Upper lobe of left lung (tissue), 6 donors: Measurements from ENCODE around the gene PPA1. TPM values are rescaled to one million over a fixed set of nuclear protein-coding genes. Genes with fewer than 3 reads are reported as not detected.
"Not testable (repeated sequence)": the region's sequence is repeated elsewhere in the genome, so short reads cannot be mapped to it uniquely, and the experiment has no call there.

Source experiments
- ATAC-seq, 2 donors: fragments of 200-7000 bp; cut with Tn5 transposase; one replicate each; pipeline ENCODE4 v1.9.1; 2022; ENCODE audit warnings: mild to moderate bottlenecking in 2 of 2, moderate library complexity in 2 of 2; ENCODE audit not compliant: low FRiP score in 2 of 2
- DNase-seq, 2 donors: peaks; one replicate each; pipeline ENCODE4 v3.0.0-alpha.2; 2019 to 2020
- H3K27ac ChIP-seq, 4 donors: fragments of 200-600 bp; sonication (generic); one replicate each; pipeline ENCODE4 v1.5.1; 2016 to 2019
- H3K27me3 ChIP-seq, 4 donors: fragments of 200-600 bp; sonication (generic); one replicate each; pipeline ENCODE4 v1.5.1; 2017 to 2019
- H3K36me3 ChIP-seq, 4 donors: fragments of 200-600 bp; sonication (generic); one replicate each; pipeline ENCODE4 v1.5.1; 2016 to 2019
- H3K4me1 ChIP-seq, 4 donors: fragments of 200-600 bp; sonication (generic); one replicate each; pipeline ENCODE4 v1.5.1; 2018 to 2019
- H3K4me3 ChIP-seq, 4 donors: fragments of 200-600 bp; sonication (generic); one replicate each; pipeline ENCODE4 v1.5.1; 2017 to 2019; ENCODE audit warnings: mild to moderate bottlenecking in 2 of 4, moderate library complexity in 1 of 4
- H3K9me3 ChIP-seq, 4 donors: fragments of 200-600 bp; sonication (generic); one replicate each; pipeline ENCODE4 v1.5.1; 2018 to 2019
- EP300 ChIP-seq, 4 donors: sonication (generic); formaldehyde crosslinking; IDR thresholded peaks; one replicate each; pipeline ENCODE4 v1.5.1; 2017; ENCODE audit warnings: antibody characterized with exemption in 4 of 4, control low read depth in 2 of 4
- POLR2A ChIP-seq, 4 donors: fragments of 450-650 bp; IDR thresholded peaks; one replicate each; pipeline ENCODE4 v1.5.1; 2016 to 2017; ENCODE audit warnings: antibody characterized with exemption in 4 of 4, mild to moderate bottlenecking in 2 of 4
- POLR2AphosphoS5 ChIP-seq, 2 donors: sonication (generic); formaldehyde crosslinking; IDR thresholded peaks; one replicate each; pipeline ENCODE4 v1.5.1; 2017; ENCODE audit warnings: antibody characterized with exemption in 2 of 2
- WGBS, 2 donors: methylation state at CpG; one replicate each; pipeline ENCODE4 v1.1.5; 2017 to 2018; 5-methylcytosine and 5-hydroxymethylcytosine counted together
- total RNA-seq, 6 donors: library from RNA; depleted of rRNA in 4 of 6; stranded (reverse); fragments of >200 nt in 4 of 6; gene quantifications; one replicate each; pipeline versions ENCODE4 v1.1.0 to v1.2.1, GENCODE V29; 2016 to 2021
- TF ChIP-seq, protein P1 (sequence below), 6 experiments: fragments of 450-650 bp in 4 of 6; fragments of 200-600 bp in 2 of 6; sonication (generic) in 2 of 6; IDR thresholded peaks; one replicate each; pipeline ENCODE4 v1.5.1; 2016 to 2019; ENCODE audit warnings: antibody characterized with exemption in 6 of 6
- donor health status: DM: no; HTN: no; CAD: no; lungs with moderate emphysema.
- donor health status: DM: no; HTN: yes; CAD: no; lungs with severe emphysema.

Gene PPA1
- total RNA-seq, 6 donors from 2014 or later: 46.1 to 205 (median 154) TPM

GRCh38 chr10:70247360-70247759, 14.1 kb upstream of the PPA1 start:
- Histone ChIP-seq H3K9me3 (no peaks in the 10 kb centered on the region), H3K4me1 (no peaks in the 10 kb centered on the region), H3K4me3 (no peak overlapping the region), H3K27ac (no peak overlapping the region), H3K36me3 (no peaks in the 10 kb centered on the region), H3K27me3 (no peaks in the 10 kb centered on the region)
- ATAC-seq (no peak), DNase-seq (no peak)
- TF ChIP-seq, protein P1, sequence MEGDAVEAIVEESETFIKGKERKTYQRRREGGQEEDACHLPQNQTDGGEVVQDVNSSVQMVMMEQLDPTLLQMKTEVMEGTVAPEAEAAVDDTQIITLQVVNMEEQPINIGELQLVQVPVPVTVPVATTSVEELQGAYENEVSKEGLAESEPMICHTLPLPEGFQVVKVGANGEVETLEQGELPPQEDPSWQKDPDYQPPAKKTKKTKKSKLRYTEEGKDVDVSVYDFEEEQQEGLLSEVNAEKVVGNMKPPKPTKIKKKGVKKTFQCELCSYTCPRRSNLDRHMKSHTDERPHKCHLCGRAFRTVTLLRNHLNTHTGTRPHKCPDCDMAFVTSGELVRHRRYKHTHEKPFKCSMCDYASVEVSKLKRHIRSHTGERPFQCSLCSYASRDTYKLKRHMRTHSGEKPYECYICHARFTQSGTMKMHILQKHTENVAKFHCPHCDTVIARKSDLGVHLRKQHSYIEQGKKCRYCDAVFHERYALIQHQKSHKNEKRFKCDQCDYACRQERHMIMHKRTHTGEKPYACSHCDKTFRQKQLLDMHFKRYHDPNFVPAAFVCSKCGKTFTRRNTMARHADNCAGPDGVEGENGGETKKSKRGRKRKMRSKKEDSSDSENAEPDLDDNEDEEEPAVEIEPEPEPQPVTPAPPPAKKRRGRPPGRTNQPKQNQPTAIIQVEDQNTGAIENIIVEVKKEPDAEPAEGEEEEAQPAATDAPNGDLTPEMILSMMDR (IDR thresholded peaks at IDR 0.05): no peak
- TF ChIP-seq POLR2A (IDR thresholded peaks at IDR 0.05): no peak
- TF ChIP-seq EP300 (IDR thresholded peaks at IDR 0.05): no peak
- no peak for TF ChIP-seq POLR2AphosphoS5 (IDR thresholded peaks at IDR 0.05)
- WGBS, 2 donors: 70 to 83% methylated on average over 6 of the region's 6 CpGs

GRCh38 chr10:70241081-70241480, 7.9 kb upstream of the PPA1 start:
- TF ChIP-seq POLR2A (IDR thresholded peaks at IDR 0.05) (no peak), POLR2AphosphoS5 (IDR thresholded peaks at IDR 0.05) (no peak), EP300 (IDR thresholded peaks at IDR 0.05) (no peak)
- TF ChIP-seq, protein P1 (IDR thresholded peaks at IDR 0.05): no peak
- Histone ChIP-seq H3K36me3 (no peaks in the 10 kb centered on the region), H3K27me3 (no peaks in the 10 kb centered on the region), H3K9me3 (no peaks in the 10 kb centered on the region), H3K27ac (no peak overlapping the region), H3K4me1 (peaks cover 0 to 7% (median 0%) of the 10 kb centered on the region in 4 donors), H3K4me3 (no peak overlapping the region)
- ATAC-seq (no peak), DNase-seq (no peak)
- 95 to 96% methylated on average over 3 of the region's 3 CpGs for WGBS, 2 donors

GRCh38 chr10:70239986-70240385, 6.8 kb upstream of the PPA1 start:
- H3K27me3 ChIP-seq, H3K36me3 ChIP-seq, H3K4me1 ChIP-seq, ATAC-seq, DNase-seq, H3K9me3 ChIP-seq, H3K27ac ChIP-seq, H3K4me3 ChIP-seq: not testable (repeated sequence)
- 90% methylated on average over 19 of the region's 21 CpGs; no CpG with 5 or more reads in 1 of the 2 donors for WGBS, 2 donors

DNA sequence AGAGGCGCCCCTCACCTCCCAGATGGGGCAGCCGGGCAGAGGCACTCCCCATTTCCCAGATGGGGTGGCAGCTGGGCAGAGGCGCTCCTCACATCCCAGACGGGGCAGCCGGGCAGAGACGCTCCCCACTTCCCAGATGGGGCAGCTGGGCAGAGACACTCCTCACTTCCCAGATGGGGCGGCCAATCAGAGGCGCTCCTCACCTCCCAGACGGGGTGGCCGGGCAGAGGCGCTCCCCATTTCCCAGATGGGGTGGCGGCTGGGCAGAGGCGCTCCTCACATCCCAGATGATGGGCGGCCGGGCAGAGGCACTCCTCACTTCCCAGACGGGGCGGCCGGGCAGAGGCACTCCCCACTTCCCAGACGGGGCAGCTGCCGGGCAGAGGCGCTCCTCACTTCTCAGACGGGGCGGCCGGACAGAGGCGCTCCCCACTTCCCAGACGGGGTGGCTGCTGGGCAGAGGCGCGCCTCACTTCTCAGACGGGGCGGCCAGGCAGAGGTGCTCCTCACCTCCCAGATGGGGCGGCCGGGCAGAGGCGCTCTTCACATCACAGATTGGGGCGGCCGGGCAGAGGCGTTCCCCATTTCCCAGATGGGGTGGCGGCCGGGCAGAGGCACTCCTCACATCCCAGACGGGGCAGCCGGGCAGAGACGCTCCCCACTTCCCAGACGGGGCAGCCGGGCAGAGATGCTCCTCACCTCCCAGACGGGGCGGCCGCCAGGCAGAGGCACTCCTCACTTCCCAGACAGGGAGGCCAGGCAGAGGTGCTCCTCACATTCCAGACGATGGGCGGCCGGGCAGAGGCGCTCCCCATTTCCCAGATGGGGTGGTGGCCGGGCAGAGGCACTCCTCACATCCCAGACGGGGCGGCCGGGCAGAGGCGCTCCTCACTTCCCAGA, 6.1 kb upstream of the PPA1 start:
- ATAC-seq, H3K27me3 ChIP-seq, H3K4me1 ChIP-seq, H3K27ac ChIP-seq, H3K4me3 ChIP-seq, H3K36me3 ChIP-seq, H3K9me3 ChIP-seq: not testable (repeated sequence)
- 88 to 94% methylated on average over 13 to 49 of the region's 55 CpGs for WGBS, 2 donors
- DNase-seq: peak in 1 of 2 donors; percentile 66

DNA sequence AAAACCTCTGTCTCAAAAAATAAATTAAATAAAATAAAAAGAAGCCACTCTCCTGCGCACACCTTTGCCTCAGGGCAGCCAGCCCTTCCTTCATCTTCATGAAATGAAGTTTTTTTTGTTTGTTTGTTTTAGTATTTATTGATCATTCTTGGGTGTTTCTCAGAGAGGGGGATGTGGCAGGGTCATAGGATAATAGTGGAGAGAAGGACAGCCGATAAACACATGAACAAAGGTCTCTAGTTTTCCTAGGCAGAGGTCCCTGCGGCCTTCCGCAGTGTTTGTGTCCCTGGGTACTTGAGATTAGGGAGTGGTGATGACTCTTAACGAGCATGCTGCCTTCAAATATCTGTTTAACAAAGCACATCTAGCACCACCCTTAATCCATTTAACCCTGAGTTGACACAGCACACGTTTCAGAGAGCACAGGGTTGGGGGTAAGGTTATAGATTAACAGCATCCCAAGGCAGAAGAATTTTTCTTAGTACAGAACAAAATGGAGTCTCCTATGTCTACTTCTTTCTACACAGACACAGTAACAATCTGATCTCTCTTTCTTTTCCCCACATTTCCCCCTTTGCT, 4.8 kb upstream of the PPA1 start:
- 66 to 81% methylated on average over 6 of the region's 6 CpGs for WGBS, 2 donors
- not testable (repeated sequence) for H3K4me3 ChIP-seq, DNase-seq, ATAC-seq, H3K36me3 ChIP-seq, H3K27me3 ChIP-seq, H3K9me3 ChIP-seq
- H3K27ac ChIP-seq: peak overlapping the region in 1 of 4 donors; percentile 35
- H3K4me1 ChIP-seq: peaks cover 6 to 16% (median 9%) of the 10 kb centered on the region in 4 donors

DNA sequence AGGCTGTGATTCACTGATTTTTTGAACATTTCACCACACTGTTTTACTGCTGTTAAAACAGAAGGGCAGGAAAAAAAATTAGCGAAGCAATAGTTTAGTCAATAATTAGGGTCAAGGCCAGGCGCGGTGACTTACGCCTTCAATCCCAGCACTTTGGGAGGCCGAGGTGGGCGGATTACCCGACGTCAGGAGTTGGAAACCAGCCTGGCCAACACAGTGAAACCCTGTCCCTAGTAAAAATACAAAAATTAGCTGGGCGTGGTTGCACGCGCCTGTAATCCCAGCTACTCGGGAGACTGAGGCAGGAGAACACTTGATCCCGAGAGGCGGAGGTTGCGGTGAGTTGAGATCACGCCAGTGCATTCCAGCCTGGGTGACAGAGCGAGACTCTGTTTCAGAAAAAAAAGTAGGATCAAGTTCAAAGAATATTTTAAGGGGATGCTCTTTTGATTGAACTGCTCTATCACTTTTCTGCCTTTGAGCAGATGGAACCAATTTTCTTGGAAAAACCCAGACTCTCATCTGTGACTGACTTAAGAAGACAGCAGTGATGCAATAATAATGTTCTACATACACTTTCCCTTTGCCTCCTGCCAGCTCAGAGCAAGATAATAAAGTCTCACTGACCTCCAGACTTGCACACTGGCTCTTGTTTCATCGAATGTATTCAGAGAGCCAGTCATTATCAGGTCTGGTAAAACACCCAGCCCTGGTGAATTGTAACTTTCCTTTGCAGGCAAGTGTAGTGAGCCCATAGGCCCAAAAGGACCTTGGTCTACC, 1.6 kb upstream of the PPA1 start:
- ATAC-seq (peak in 1 of 2 donors; percentile 67), DNase-seq (no peak)
- H3K9me3 ChIP-seq: no peaks in the 10 kb centered on the region
- H3K4me1 ChIP-seq: peaks cover 14 to 39% (median 25%) of the 10 kb centered on the region in 4 donors
- H3K36me3 ChIP-seq: peaks cover 0 to 1% (median under 1%) of the 10 kb centered on the region in 4 donors
- H3K27me3 ChIP-seq: no peaks in the 10 kb centered on the region
- H3K4me3 ChIP-seq: no peak overlapping the region
- 87 to 90% methylated on average over 18 of the region's 18 CpGs for WGBS, 2 donors
- no peak for TF ChIP-seq POLR2AphosphoS5 (IDR thresholded peaks at IDR 0.05)
- TF ChIP-seq EP300 (IDR thresholded peaks at IDR 0.05): no peak
- TF ChIP-seq POLR2A (IDR thresholded peaks at IDR 0.05): no peak
- TF ChIP-seq, protein P1 (IDR thresholded peaks at IDR 0.05): no peak
- H3K27ac ChIP-seq: no peak overlapping the region
